WTC11 (cell line): ENCODE results near the gene SORL1. TPM values are rescaled to one million over a fixed set of nuclear protein-coding genes. Genes with fewer than 3 reads are reported as not detected.
A peak's percentile ranks its signal among the peaks of the same experiment; 100 is the strongest.

Source experiments
- ATAC-seq: fragments of 200-7000 bp; cut with Tn5 transposase; 2 replicates; pipeline ENCODE4 v1.10.0; 2021; ENCODE audit warnings: mild to moderate bottlenecking, moderate library complexity
- CTCF ChIA-PET: fragments of 300-600 bp; sonication (Branson Sonifier 250); formaldehyde crosslinking; loops from one replicate; lab custom pipeline; 2021; ENCODE audit warnings: antibody characterized with exemption; lab: Charles Lee
- POLR2A ChIA-PET: fragments of 350-600 bp; sonication (Branson Sonifier 250); formaldehyde crosslinking; loops from one replicate; lab custom pipeline; 2021; ENCODE audit warnings: antibody characterized with exemption; lab: Charles Lee
- DNase-seq: peaks from one replicate; pipeline ENCODE4 v3.0.0; 2021; ENCODE audit warnings: low spot score
- H3K27ac Mint-ChIP-seq: 2 replicates; pipeline ENCODE4 v1.8.0; 2021; ENCODE audit warnings: mixed read lengths
- H3K27me3 Mint-ChIP-seq: 2 replicates; pipeline ENCODE4 v1.8.0; 2021; ENCODE audit warnings: low read depth, mild to moderate bottlenecking, moderate library complexity, mixed read lengths
- H3K36me3 Mint-ChIP-seq: 2 replicates; pipeline ENCODE4 v1.8.0; 2021; ENCODE audit warnings: mixed read lengths
- H3K4me1 Mint-ChIP-seq: 2 replicates; pipeline ENCODE4 v1.8.0; 2022; ENCODE audit warnings: mixed read lengths
- H3K4me3 Mint-ChIP-seq: 2 replicates; pipeline ENCODE4 v1.8.0; 2021; ENCODE audit warnings: mild to moderate bottlenecking, moderate library complexity, mixed read lengths
- H3K9me3 Mint-ChIP-seq: 2 replicates; pipeline ENCODE4 v1.8.0; 2021; ENCODE audit warnings: mixed read lengths
- AR ChIP-seq: fragments of 250-450 bp; sonication (Bioruptor Pico); IDR thresholded peaks from 2 replicates; pipeline ENCODE4 v1.9.0; 2021; ENCODE audit warnings: mild to moderate bottlenecking
- ATF1 ChIP-seq: sonication (generic); formaldehyde crosslinking; IDR thresholded peaks from 2 replicates; pipeline ENCODE4 v1.8.1; 2023; ENCODE audit warnings: mild to moderate bottlenecking, moderate library complexity, missing genetic modification reagents
- E2F1 ChIP-seq: sonication (generic); formaldehyde crosslinking; IDR thresholded peaks from 2 replicates; pipeline ENCODE4 v1.8.0; 2022; ENCODE audit warnings: mild to moderate bottlenecking, missing genetic modification reagents
- FOXJ3 ChIP-seq: sonication (generic); formaldehyde crosslinking; IDR thresholded peaks from 2 replicates; pipeline ENCODE4 v1.9.0; 2021; ENCODE audit warnings: missing genetic modification reagents, mild to moderate bottlenecking, borderline replicate concordance
- FOXK1 ChIP-seq: sonication (generic); formaldehyde crosslinking; IDR thresholded peaks from 2 replicates; pipeline ENCODE4 v1.8.0; 2022; ENCODE audit warnings: mild to moderate bottlenecking, moderate library complexity, missing genetic modification reagents
- GRHL2 ChIP-seq: fragments of 250-450 bp; sonication (Bioruptor Pico); IDR thresholded peaks from 2 replicates; pipeline ENCODE4 v1.8.0; 2022; ENCODE audit warnings: mild to moderate bottlenecking, moderate library complexity; ENCODE audit not compliant: insufficient replicate concordance, severe bottlenecking
- GTF2I ChIP-seq: fragments of 250-450 bp; sonication (Bioruptor Pico); conservative IDR thresholded peaks from 2 replicates; pipeline ENCODE4 v1.4.0; 2021; ENCODE audit warnings: mild to moderate bottlenecking
- IRF2 ChIP-seq: sonication (generic); formaldehyde crosslinking; IDR thresholded peaks from 2 replicates; pipeline ENCODE4 v1.8.0; 2022; ENCODE audit warnings: low read depth, missing genetic modification reagents, borderline replicate concordance
- JUN ChIP-seq: sonication (generic); formaldehyde crosslinking; IDR thresholded peaks from 2 replicates; pipeline ENCODE4 v1.8.0; 2023; ENCODE audit warnings: mild to moderate bottlenecking, missing genetic modification reagents
- KAT7 ChIP-seq: sonication (generic); formaldehyde crosslinking; IDR thresholded peaks from 2 replicates; pipeline ENCODE4 v1.8.1; 2023; ENCODE audit warnings: missing genetic modification reagents, mild to moderate bottlenecking, borderline replicate concordance
- MXD4 ChIP-seq: fragments of 250-450 bp; sonication (Bioruptor Pico); IDR thresholded peaks from 2 replicates; pipeline ENCODE4 v1.8.0; 2021; ENCODE audit warnings: mild to moderate bottlenecking, moderate library complexity, borderline replicate concordance
- NFE2L1 ChIP-seq: sonication (generic); formaldehyde crosslinking; IDR thresholded peaks from 2 replicates; pipeline ENCODE4 v1.8.1; 2023; ENCODE audit warnings: missing genetic modification reagents
- NR1H2 ChIP-seq: sonication (generic); formaldehyde crosslinking; IDR thresholded peaks from 2 replicates; pipeline ENCODE4 v1.9.0; 2021; ENCODE audit warnings: mild to moderate bottlenecking, moderate library complexity, missing genetic modification reagents
- NR2C2 ChIP-seq: sonication (generic); formaldehyde crosslinking; IDR thresholded peaks from 2 replicates; pipeline ENCODE4 v1.8.0; 2022; ENCODE audit warnings: mild to moderate bottlenecking, missing genetic modification reagents
- PRRX2 ChIP-seq: fragments of 250-450 bp; sonication (Bioruptor Pico); IDR thresholded peaks from 2 replicates; pipeline ENCODE4 v1.8.0; 2021; ENCODE audit warnings: mild to moderate bottlenecking
- SMAD3 ChIP-seq: sonication (generic); formaldehyde crosslinking; IDR thresholded peaks from 2 replicates; pipeline ENCODE4 v1.8.0; 2022; ENCODE audit warnings: missing genetic modification reagents, mild to moderate bottlenecking, borderline replicate concordance
- SMAD4 ChIP-seq: sonication (generic); formaldehyde crosslinking; IDR thresholded peaks from 2 replicates; pipeline ENCODE4 v1.8.0; 2022; ENCODE audit warnings: mild to moderate bottlenecking, missing genetic modification reagents
- USF1 ChIP-seq: sonication (generic); formaldehyde crosslinking; IDR thresholded peaks from 2 replicates; pipeline ENCODE4 v1.8.0; 2022; ENCODE audit warnings: mild to moderate bottlenecking, missing genetic modification reagents
- ZBTB21 ChIP-seq: sonication (generic); formaldehyde crosslinking; IDR thresholded peaks from 2 replicates; pipeline ENCODE4 v1.8.1; 2023; ENCODE audit warnings: mild to moderate bottlenecking, missing genetic modification reagents, borderline replicate concordance
- ZNF138 ChIP-seq: sonication (generic); formaldehyde crosslinking; conservative IDR thresholded peaks from 2 replicates; pipeline ENCODE4 v1.8.1; 2022; ENCODE audit warnings: mild to moderate bottlenecking, moderate library complexity, missing genetic modification reagents
- ZNF219 ChIP-seq: sonication (generic); formaldehyde crosslinking; IDR thresholded peaks from 2 replicates; pipeline ENCODE4 v1.8.0; 2023; ENCODE audit warnings: missing genetic modification reagents, mild to moderate bottlenecking, borderline replicate concordance
- ZNF232 ChIP-seq: sonication (generic); formaldehyde crosslinking; IDR thresholded peaks from 2 replicates; pipeline ENCODE4 v1.8.0; 2022; ENCODE audit warnings: mild to moderate bottlenecking, missing genetic modification reagents
- ZNF671 ChIP-seq: fragments of 250-450 bp; sonication (Bioruptor Pico); IDR thresholded peaks from 2 replicates; pipeline ENCODE4 v1.8.0; 2021; ENCODE audit warnings: mild to moderate bottlenecking
- total RNA-seq: library from RNA; stranded (reverse); gene quantifications from 3 replicates; pipeline ENCODE4 v1.2.3, GENCODE V29; 2021
- TF ChIP-seq, protein P1 (sequence below): sonication (generic); formaldehyde crosslinking; conservative IDR thresholded peaks from 2 replicates; pipeline ENCODE4 v1.8.1; 2023; ENCODE audit warnings: mild to moderate bottlenecking, low read depth, missing genetic modification reagents, moderate library complexity
- TF ChIP-seq, protein P2 (sequence below): sonication (generic); formaldehyde crosslinking; IDR thresholded peaks from 2 replicates; pipeline ENCODE4 v1.8.1; 2023; ENCODE audit warnings: mild to moderate bottlenecking, missing genetic modification reagents

SORL1 gene
- total RNA-seq, 1 experiment from 2014 or later = 87.1 TPM

DNA sequence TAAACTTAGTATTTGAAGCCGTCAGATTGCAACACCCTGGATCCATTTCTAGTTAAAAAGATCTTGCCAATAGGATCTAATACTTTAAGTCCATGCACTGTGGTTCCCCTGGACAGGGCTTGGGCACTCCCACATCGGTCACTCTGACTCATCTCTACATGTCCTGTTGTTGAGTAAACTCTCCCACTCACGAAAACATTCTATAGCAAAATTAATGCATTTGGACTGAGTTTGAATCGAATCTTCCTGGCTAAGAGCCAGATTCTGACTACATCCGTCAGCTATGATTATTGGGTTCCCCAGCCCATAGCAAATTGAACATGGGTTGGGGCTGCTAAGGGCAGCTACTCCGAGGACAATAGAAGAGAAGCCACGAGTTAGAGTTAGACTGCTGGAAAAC is 182.8 kb downstream of the SORL1 start:
- DNase-seq = no peak
- TF ChIP-seq GTF2I (CRISPR knock-in tag) (no peak), SMAD3 (CRISPR knock-in tag) (no peak), ZNF232 (no peak), IRF2 (CRISPR knock-in tag) (no peak), FOXJ3 (CRISPR knock-in tag) (no peak), ATF1 (no peak), ZNF219 (CRISPR knock-in tag) (no peak), GRHL2 (CRISPR knock-in tag) (no peak), AR (CRISPR knock-in tag) (no peak), ZNF138 (CRISPR knock-in tag) (no peak), ZBTB21 (CRISPR knock-in tag) (no peak), NR1H2 (CRISPR knock-in tag) (no peak)
- TF ChIP-seq, all 79 proteins: peak for 0
- no peaks in the 10 kb centered on the region for H3K27me3 Mint-ChIP-seq
- peak overlapping the region; percentile 39; the same call in 1 of the 2 replicates for H3K27ac Mint-ChIP-seq
- H3K4me1 Mint-ChIP-seq = peaks cover 18% of the 10 kb centered on the region
- ATAC-seq = no peak
- no peak overlapping the region for H3K4me3 Mint-ChIP-seq
- no peaks in the 10 kb centered on the region for H3K9me3 Mint-ChIP-seq
- ChIA-PET POLR2A (no interaction called here), CTCF (no interaction called here)
- H3K36me3 Mint-ChIP-seq = peaks cover 34% of the 10 kb centered on the region

DNA sequence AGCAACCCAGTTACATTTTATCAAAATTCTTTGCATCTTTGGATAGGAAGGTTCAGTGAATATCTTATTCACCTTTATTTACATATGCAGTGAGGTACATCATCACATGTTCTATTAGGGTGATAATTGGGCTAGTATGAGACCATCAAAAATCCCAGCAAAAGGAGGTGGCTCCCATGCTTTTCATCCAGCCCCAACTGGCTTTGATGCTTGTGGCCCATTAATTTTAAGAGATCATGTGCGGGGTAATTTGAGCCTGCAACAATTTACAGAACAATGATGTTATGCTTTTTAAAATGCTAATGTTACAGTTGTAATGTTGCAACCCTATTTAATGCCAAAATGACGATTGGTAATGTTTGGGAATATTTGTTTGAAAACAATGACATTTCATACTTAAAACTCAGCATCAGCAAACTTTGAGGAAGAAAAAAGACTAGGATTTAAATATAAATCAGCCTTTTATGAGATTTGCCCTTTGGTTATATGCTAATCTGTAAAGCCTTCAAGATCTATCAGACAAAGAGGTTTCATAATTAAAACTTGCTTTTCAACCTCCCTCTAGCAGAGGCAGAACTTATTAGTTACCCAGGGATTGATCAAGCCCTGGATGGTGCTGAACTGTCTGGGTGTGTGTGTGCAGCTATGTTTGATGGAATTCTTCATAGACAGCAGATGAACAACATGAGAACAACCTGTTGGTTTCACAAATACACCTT is 184.1 kb downstream of the SORL1 start:
- no peaks in the 10 kb centered on the region for H3K9me3 Mint-ChIP-seq
- TF ChIP-seq E2F1 (CRISPR knock-in tag) = no peak
- TF ChIP-seq SMAD4 (CRISPR knock-in tag) = no peak
- TF ChIP-seq, protein P1, sequence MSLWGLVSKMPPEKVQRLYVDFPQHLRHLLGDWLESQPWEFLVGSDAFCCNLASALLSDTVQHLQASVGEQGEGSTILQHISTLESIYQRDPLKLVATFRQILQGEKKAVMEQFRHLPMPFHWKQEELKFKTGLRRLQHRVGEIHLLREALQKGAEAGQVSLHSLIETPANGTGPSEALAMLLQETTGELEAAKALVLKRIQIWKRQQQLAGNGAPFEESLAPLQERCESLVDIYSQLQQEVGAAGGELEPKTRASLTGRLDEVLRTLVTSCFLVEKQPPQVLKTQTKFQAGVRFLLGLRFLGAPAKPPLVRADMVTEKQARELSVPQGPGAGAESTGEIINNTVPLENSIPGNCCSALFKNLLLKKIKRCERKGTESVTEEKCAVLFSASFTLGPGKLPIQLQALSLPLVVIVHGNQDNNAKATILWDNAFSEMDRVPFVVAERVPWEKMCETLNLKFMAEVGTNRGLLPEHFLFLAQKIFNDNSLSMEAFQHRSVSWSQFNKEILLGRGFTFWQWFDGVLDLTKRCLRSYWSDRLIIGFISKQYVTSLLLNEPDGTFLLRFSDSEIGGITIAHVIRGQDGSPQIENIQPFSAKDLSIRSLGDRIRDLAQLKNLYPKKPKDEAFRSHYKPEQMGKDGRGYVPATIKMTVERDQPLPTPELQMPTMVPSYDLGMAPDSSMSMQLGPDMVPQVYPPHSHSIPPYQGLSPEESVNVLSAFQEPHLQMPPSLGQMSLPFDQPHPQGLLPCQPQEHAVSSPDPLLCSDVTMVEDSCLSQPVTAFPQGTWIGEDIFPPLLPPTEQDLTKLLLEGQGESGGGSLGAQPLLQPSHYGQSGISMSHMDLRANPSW (CRISPR knock-in tag) = no peak
- TF ChIP-seq ZNF671 (CRISPR knock-in tag) = no peak
- no peak for TF ChIP-seq ZNF138 (CRISPR knock-in tag)
- TF ChIP-seq JUN (CRISPR knock-in tag) = no peak
- TF ChIP-seq PRRX2 (CRISPR knock-in tag) = no peak
- TF ChIP-seq ZBTB21 (CRISPR knock-in tag) = no peak
- TF ChIP-seq KAT7 (CRISPR knock-in tag) = no peak
- TF ChIP-seq, protein P2, sequence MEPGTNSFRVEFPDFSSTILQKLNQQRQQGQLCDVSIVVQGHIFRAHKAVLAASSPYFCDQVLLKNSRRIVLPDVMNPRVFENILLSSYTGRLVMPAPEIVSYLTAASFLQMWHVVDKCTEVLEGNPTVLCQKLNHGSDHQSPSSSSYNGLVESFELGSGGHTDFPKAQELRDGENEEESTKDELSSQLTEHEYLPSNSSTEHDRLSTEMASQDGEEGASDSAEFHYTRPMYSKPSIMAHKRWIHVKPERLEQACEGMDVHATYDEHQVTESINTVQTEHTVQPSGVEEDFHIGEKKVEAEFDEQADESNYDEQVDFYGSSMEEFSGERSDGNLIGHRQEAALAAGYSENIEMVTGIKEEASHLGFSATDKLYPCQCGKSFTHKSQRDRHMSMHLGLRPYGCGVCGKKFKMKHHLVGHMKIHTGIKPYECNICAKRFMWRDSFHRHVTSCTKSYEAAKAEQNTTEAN (CRISPR knock-in tag) = no peak
- TF ChIP-seq GTF2I (CRISPR knock-in tag) = no peak
- no peak for TF ChIP-seq NR2C2
- no peak for TF ChIP-seq IRF2 (CRISPR knock-in tag)
- no peak for TF ChIP-seq NFE2L1 (CRISPR knock-in tag)
- no peak for TF ChIP-seq USF1 (CRISPR knock-in tag)
- TF ChIP-seq MXD4 (CRISPR knock-in tag) = no peak
- TF ChIP-seq FOXK1 (CRISPR knock-in tag) = no peak
- TF ChIP-seq GRHL2 (CRISPR knock-in tag) = no peak
- POLR2A ChIA-PET = no interaction called here
- ATAC-seq = no peak
- H3K27me3 Mint-ChIP-seq = no peaks in the 10 kb centered on the region
- H3K4me3 Mint-ChIP-seq = no peak overlapping the region
- no peak for DNase-seq
- peaks cover 20% of the 10 kb centered on the region for H3K4me1 Mint-ChIP-seq
- no peak overlapping the region for H3K27ac Mint-ChIP-seq
- CTCF ChIA-PET = no interaction called here
- H3K36me3 Mint-ChIP-seq = peaks cover 24% of the 10 kb centered on the region
